HUDEP-2 (cell line): ENCODE data around the gene RPAP2.

Experiments used
- DNase-seq, 76 experiments: peaks; one replicate each; lab custom pipeline; 2025; ENCODE audit not compliant: unreplicated experiment in 76 of 76; lab: John Stamatoyannopoulos, UW

Gene RPAP2

DNA sequence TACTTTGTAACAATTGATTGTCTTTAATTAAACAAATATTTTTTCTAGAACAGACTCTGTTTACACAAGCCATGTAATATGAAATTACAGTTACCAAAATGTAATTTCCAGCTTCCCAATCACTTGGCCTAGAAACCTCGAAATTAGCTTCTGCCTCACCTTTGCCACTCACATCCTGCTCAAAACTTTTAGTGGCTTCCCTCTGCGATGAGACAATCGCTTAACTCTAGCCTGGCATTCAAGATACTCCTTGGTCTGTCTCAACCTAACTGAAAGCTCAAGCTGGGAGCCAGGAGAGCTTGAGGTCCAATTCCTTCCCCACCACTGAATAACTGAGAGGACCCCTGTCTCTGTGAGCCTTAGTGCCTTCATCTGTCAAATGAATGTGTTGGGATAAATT is 145.0 kb downstream of the RPAP2 start:
- DNase-seq = no peak

DNA sequence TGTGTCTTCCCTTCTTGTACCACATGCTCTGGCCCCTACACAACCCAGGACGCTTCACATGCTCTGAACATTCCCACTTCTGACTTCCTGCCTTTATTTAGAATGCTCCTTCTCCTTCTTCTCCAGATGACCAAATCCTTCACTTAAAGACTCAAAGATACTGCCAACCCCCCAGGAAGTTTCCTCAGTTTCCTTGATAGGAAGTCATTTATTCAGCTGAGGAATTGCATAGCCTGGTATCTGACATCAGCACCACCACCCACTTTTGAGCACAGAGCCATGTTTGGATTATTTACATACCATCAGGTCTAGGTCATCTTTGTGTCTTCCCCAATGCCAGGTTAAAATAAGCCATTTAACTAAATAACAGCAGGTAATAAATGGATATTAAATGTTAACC is 145.5 kb downstream of the RPAP2 start:
- no peak for DNase-seq

DNA sequence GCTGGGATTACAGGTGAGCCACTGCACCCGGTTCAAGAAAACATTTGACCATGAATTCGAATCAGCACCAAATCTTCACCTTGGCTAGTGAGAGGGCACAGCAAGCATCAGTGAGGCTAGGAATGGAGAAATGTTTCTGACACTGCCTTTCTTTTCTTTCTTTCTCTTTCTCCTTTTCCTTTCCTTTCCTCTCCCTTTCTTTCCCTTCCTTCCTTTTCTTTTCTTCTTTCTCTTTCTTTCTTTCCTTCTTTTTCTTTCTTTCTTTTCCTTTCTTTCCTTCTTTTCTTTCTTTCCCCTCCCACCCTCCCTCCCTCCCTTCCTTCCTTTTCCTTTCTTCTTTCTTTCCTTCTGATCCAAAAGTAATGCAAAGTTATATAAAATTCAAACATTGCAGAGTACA is 147.0 kb downstream of the RPAP2 start:
- no peak for DNase-seq

DNA sequence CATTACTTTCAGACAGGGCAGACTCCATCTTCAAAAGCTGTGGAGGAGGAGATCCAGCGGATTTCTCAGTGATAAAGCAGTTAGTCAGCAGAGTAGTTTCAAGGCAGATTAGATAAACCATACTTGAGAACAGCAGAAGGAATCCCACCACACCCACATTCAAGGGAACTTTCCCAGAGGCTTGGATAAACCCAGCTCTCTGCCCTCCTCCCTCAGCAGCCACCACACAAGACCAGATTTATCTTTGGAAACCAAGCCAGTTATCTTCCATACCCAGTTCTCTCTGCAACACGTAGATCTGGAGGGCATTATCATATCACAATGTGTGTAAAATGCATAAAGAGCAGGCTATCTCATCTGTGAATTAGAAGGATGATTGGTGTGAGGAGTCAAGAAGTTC is 147.7 kb downstream of the RPAP2 start:
- DNase-seq = peak in 69 of 76 experiments; percentile 4 to 88 (median 47)

DNA sequence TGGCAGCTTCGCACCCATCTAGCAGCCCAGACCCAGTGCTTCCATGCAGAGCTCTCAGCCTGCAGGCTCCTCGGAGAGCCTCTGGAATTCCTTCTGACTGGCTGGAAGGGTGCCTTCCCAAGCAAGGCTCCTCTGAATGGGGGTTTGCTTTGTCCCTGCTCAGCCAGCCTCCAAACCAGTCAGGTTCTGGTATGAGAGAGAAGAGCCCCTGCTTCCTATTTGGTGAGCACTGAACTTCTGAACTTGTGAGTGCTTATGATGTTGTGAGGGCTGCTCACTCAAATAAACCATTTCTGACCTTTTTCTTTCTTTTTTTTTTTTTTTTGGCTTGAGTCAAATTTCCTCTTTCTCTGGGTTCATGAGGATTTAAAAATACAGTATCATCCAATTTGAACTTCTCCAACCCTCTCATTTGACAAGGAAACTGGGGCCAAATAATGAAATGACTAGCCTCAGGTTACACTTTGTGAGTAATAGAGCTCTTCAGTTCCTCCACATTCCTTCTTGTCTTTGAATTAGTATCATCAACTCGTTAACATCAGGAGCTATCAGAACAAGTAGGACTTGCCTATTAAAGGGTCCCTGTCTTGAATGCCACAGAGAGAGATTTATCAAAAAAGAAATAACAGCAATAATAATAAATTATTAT is 148.3 kb downstream of the RPAP2 start:
- DNase-seq = no peak

DNA sequence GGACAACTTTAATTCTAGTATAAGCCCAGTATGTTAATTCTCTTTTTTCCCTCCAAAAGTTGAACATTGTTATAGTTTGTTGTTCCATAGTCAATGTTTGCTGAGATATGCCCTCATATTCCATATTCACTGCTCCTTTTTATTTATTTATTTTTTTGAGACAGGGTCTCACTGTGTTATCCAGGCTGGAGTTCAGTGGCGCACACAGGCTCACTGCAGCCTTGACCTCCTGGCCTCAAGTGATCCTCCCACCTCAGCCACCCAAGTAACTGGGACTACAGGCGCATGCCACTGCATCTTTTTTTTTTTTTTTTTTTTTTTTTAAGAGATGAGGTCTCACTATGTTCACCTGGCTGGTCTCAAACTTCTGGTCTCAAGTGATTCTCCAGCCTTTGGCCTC is 149.1 kb downstream of the RPAP2 start:
- no peak for DNase-seq
